Stimulated activated CD4-positive, alpha-beta T cell treated with anti-CD3 and anti-CD28 coated beads, Interleukin-4, amount 100 ng/mL, for 4 hours (primary cell): ENCODE data around the gene SP4.

Experiments
- DNase-seq, 2 experiments: peaks; one replicate each; pipeline ENCODE4 v3.0.0-alpha.2; 2020

SP4 gene

GRCh38 chr7:21448974-21449373 lies 21.1 kb downstream of the SP4 start:
- no peak for DNase-seq

GRCh38 chr7:21450076-21450475 lies 22.2 kb downstream of the SP4 start:
- DNase-seq: no peak

- DNase-seq: no peak
Measured at GRCh38 chr7:21450941-21451340, 23.1 kb downstream of the SP4 start.

GRCh38 chr7:21454182-21454581 lies 26.3 kb downstream of the SP4 start:
- DNase-seq: no peak

- DNase-seq: no peak
Measured at GRCh38 chr7:21454906-21455305, 27.0 kb downstream of the SP4 start.

GRCh38 chr7:21461282-21461681 lies 33.4 kb downstream of the SP4 start:
- DNase-seq: no peak

- DNase-seq: no peak
Measured at GRCh38 chr7:21462081-21462480, 34.2 kb downstream of the SP4 start.

- no peak for DNase-seq
Measured at GRCh38 chr7:21463524-21463923, 35.6 kb downstream of the SP4 start.

GRCh38 chr7:21468969-21469368 lies 41.1 kb downstream of the SP4 start:
- no peak for DNase-seq

GRCh38 chr7:21469894-21470293 lies 42.0 kb downstream of the SP4 start:
- no peak for DNase-seq

- no peak for DNase-seq
Measured at GRCh38 chr7:21472029-21472428, 44.1 kb downstream of the SP4 start.

- no peak for DNase-seq
Measured at GRCh38 chr7:21476429-21476828, 48.5 kb downstream of the SP4 start.

GRCh38 chr7:21480693-21481403 lies 53.0 kb downstream of the SP4 start:
- no peak for DNase-seq

- no peak for DNase-seq
Measured at GRCh38 chr7:21486511-21486910, 58.6 kb downstream of the SP4 start.

GRCh38 chr7:21495731-21496130 lies 67.8 kb downstream of the SP4 start:
- no peak for DNase-seq

- DNase-seq: no peak
Measured at GRCh38 chr7:21497072-21497471, 69.2 kb downstream of the SP4 start.

- no peak for DNase-seq
Measured at GRCh38 chr7:21500117-21500832, 72.4 kb downstream of the SP4 start.

- DNase-seq: no peak
Measured at GRCh38 chr7:21504021-21504420, 76.1 kb downstream of the SP4 start.

GRCh38 chr7:21507627-21508343 lies 79.9 kb downstream of the SP4 start:
- DNase-seq: peak in 1 of 2 experiments; percentile 12

GRCh38 chr7:21508538-21508937 lies 80.7 kb downstream of the SP4 start:
- no peak for DNase-seq

GRCh38 chr7:21514062-21514461 lies 86.2 kb downstream of the SP4 start:
- no peak for DNase-seq

GRCh38 chr7:21524680-21525079 lies 96.8 kb downstream of the SP4 start:
- DNase-seq: no peak

GRCh38 chr7:21526007-21526406 lies 98.1 kb downstream of the SP4 start:
- DNase-seq: no peak

GRCh38 chr7:21526448-21526847 lies 98.6 kb downstream of the SP4 start:
- DNase-seq: no peak
